Measurements from ENCODE around the gene INPP5D. TPM values are rescaled to one million over a fixed set of nuclear protein-coding genes. Genes with fewer than 3 reads are reported as not detected.
"Not testable (repeated sequence)": the region's sequence is repeated elsewhere in the genome, so short reads cannot be mapped to it uniquely, and the experiment has no call there.

The INPP5D gene
- total RNA-seq, 4 donors from 2014 or later, result 11.6 to 333 (median 26.2) TPM

- no peaks in the 10 kb centered on the region for H3K36me3 ChIP-seq
- H3K4me1 ChIP-seq, result peaks cover 0 to 8% (median 0%) of the 10 kb centered on the region in 4 donors
- peak within 1 kb of the TSS in 3 of 4 donors; percentile 68 to 87 (median 78) for H3K27ac ChIP-seq
- peak in 2 of 3 donors; percentile 90 to 91 for DNase-seq
- H3K27me3 ChIP-seq, result no peaks in the 10 kb centered on the region
- peak within 1 kb of the TSS in 3 of 4 donors; percentile 17 to 57 (median 50) for H3K4me3 ChIP-seq
- TF ChIP-seq POLR2A (IDR thresholded peaks at IDR 0.05) (peak in 1 of 2 donors; percentile 58), CTCF (IDR thresholded peaks at IDR 0.05) (no peak)
- no peaks in the 10 kb centered on the region for H3K9me3 ChIP-seq
Observed at GRCh38 chr2:233013027-233013461, 47.1 kb upstream of the INPP5D start, which contains the start of gene NGEF. TSS of gene NGEF (minus strand) at chr2:233013256. CDS start at chr2:232974890, 38,366 bp downstream.

- peak overlapping the region in 2 of 4 donors; percentile 78 to 87 for H3K27ac ChIP-seq
Observed at GRCh38 chr2:233013650-233014049, 46.5 kb upstream of the INPP5D start.

GRCh38 chr2:233015019-233015645 is 45.0 kb upstream of the INPP5D start:
- Histone ChIP-seq H3K27me3 (no peaks in the 10 kb centered on the region), H3K4me3 (no peak overlapping the region), H3K36me3 (no peaks in the 10 kb centered on the region), H3K4me1 (peaks cover 0 to 8% (median 0%) of the 10 kb centered on the region in 4 donors), H3K27ac (no peak overlapping the region), H3K9me3 (no peaks in the 10 kb centered on the region)
- no peak for DNase-seq
- no peak for TF ChIP-seq POLR2A (IDR thresholded peaks at IDR 0.05)
- TF ChIP-seq CTCF (IDR thresholded peaks at IDR 0.05), result no peak

More at GRCh38 chr2:233013650-233014049, 46.5 kb upstream of the INPP5D start:
- no peak for DNase-seq
- Histone ChIP-seq H3K27me3 (no peaks in the 10 kb centered on the region), H3K4me3 (no peak overlapping the region), H3K4me1 (peaks cover 0 to 8% (median 0%) of the 10 kb centered on the region in 4 donors), H3K9me3 (no peaks in the 10 kb centered on the region), H3K36me3 (no peaks in the 10 kb centered on the region)
- TF ChIP-seq CTCF (IDR thresholded peaks at IDR 0.05) (no peak), POLR2A (IDR thresholded peaks at IDR 0.05) (no peak)

- TF ChIP-seq CTCF (IDR thresholded peaks at IDR 0.05), result no peak
- no peak for TF ChIP-seq POLR2A (IDR thresholded peaks at IDR 0.05)
- Histone ChIP-seq H3K27me3 (no peaks in the 10 kb centered on the region), H3K27ac (peak overlapping the region in 2 of 4 donors; percentile 9 to 62), H3K36me3 (no peaks in the 10 kb centered on the region), H3K4me1 (peaks cover 0 to 4% (median 0%) of the 10 kb centered on the region in 4 donors), H3K4me3 (no peak overlapping the region), H3K9me3 (no peaks in the 10 kb centered on the region)
- no peak for DNase-seq
Observed at GRCh38 chr2:233017947-233018346, 42.2 kb upstream of the INPP5D start.

GRCh38 chr2:233019610-233020009 is 40.5 kb upstream of the INPP5D start:
- not testable (repeated sequence) for H3K9me3 ChIP-seq, H3K27me3 ChIP-seq, H3K4me1 ChIP-seq, H3K36me3 ChIP-seq, H3K27ac ChIP-seq, H3K4me3 ChIP-seq, DNase-seq

DNA sequence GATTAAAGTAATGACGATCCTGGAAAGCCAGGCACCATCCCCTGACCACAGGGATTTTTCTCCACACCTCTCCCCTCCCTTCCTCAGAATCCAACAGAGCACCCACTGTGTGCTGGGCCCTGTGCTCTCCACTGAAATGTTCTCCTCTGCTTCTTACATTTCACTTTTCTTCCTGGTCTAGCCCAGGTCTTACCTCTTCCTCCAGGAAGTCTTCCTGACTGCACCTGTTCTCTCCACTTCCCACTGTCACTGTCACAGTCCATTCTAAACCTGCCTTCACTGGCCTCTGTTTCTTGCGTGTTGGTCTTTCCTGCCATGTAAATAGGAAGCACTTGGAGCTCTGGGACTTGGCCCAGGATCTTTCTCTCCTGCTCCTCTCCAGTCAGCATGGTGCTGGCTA is 39.7 kb upstream of the INPP5D start:
- TF ChIP-seq POLR2A (IDR thresholded peaks at IDR 0.05) (no peak), CTCF (IDR thresholded peaks at IDR 0.05) (no peak)
- Histone ChIP-seq H3K9me3 (no peaks in the 10 kb centered on the region), H3K4me1 (no peaks in the 10 kb centered on the region), H3K27me3 (no peaks in the 10 kb centered on the region), H3K4me3 (no peak overlapping the region), H3K27ac (no peak overlapping the region), H3K36me3 (no peaks in the 10 kb centered on the region)
- no peak for DNase-seq
